Measurements from ENCODE around the gene GID8.

DNA sequence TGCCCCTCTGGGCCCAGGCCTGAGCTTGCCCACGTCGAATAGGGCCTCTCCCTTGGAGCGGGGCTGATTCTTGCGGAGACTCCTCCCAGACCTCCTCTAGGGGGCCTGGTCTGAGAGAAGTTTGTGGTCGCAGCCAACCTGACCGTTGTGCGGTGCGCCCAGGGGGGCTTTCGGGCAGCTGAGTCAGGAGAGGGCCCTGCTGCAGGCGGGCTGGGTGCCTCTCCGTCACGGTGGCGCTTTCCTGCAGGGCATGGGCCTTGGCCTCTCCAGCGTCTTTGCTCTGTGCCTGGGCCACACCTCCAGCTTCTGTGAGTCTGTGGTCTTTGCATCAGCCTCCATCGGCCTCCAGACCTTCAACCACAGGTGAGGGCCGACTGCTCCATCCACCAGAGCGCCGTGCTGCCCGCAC lies 27.4 kb downstream of the GID8 start:
- TF ChIP-seq, protein P1, sequence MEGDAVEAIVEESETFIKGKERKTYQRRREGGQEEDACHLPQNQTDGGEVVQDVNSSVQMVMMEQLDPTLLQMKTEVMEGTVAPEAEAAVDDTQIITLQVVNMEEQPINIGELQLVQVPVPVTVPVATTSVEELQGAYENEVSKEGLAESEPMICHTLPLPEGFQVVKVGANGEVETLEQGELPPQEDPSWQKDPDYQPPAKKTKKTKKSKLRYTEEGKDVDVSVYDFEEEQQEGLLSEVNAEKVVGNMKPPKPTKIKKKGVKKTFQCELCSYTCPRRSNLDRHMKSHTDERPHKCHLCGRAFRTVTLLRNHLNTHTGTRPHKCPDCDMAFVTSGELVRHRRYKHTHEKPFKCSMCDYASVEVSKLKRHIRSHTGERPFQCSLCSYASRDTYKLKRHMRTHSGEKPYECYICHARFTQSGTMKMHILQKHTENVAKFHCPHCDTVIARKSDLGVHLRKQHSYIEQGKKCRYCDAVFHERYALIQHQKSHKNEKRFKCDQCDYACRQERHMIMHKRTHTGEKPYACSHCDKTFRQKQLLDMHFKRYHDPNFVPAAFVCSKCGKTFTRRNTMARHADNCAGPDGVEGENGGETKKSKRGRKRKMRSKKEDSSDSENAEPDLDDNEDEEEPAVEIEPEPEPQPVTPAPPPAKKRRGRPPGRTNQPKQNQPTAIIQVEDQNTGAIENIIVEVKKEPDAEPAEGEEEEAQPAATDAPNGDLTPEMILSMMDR (IDR thresholded peaks at IDR 0.05), result no peak
- TF ChIP-seq EP300 (IDR thresholded peaks at IDR 0.05) (no peak), POLR2A (IDR thresholded peaks at IDR 0.05; ENCODE audit: low read depth) (no peak), POLR2AphosphoS5 (IDR thresholded peaks at IDR 0.05) (no peak)

Data from esophagus muscularis mucosa (tissue), 4 donors.